ENCODE data around the gene OR10AD1.

- TF ChIP-seq CTCF (IDR thresholded peaks at IDR 0.05) (no peak), POLR2A (IDR thresholded peaks at IDR 0.05) (no peak)
Observed at GRCh38 chr12:48182631-48183030, 20.5 kb downstream of the OR10AD1 start.

Measured in right lobe of liver (tissue), 4 donors.